ENCODE results near the gene TMEM11.
"Not testable (repeated sequence)": the region's sequence is repeated elsewhere in the genome, so short reads cannot be mapped to it uniquely, and the experiment has no call there.

Gene TMEM11

GRCh38 chr17:21231533-21231932, 17.6 kb upstream of the TMEM11 start:
- no peak for TF ChIP-seq CTCF (IDR thresholded peaks at IDR 0.05; ENCODE audit: low read depth, low read length, missing control alignments)
- no peak for DNase-seq (ENCODE audit: low read depth)
- no peak overlapping the region for H3K4me3 ChIP-seq (ENCODE audit: low read depth, low read length)

GRCh38 chr17:21228845-21229244, 14.9 kb upstream of the TMEM11 start:
- no peak overlapping the region for H3K4me3 ChIP-seq (ENCODE audit: low read depth, low read length)
- TF ChIP-seq CTCF (IDR thresholded peaks at IDR 0.05; ENCODE audit: low read depth, low read length, missing control alignments), result no peak
- no peak for DNase-seq (ENCODE audit: low read depth)

GRCh38 chr17:21228111-21228510, 14.2 kb upstream of the TMEM11 start:
- H3K4me3 ChIP-seq (ENCODE audit: low read depth, low read length), result no peak overlapping the region
- DNase-seq (ENCODE audit: low read depth), result no peak
- TF ChIP-seq CTCF (IDR thresholded peaks at IDR 0.05; ENCODE audit: low read depth, low read length, missing control alignments), result no peak

GRCh38 chr17:21227277-21227676, 13.3 kb upstream of the TMEM11 start:
- not testable (repeated sequence) for DNase-seq (ENCODE audit: low read depth); H3K4me3 ChIP-seq (ENCODE audit: low read depth, low read length)

GRCh38 chr17:21223086-21223485, 9.1 kb upstream of the TMEM11 start:
- no peak overlapping the region for H3K4me3 ChIP-seq (ENCODE audit: low read depth, low read length)
- no peak for DNase-seq (ENCODE audit: low read depth)
- no peak for TF ChIP-seq CTCF (IDR thresholded peaks at IDR 0.05; ENCODE audit: low read depth, low read length, missing control alignments)

- no peak overlapping the region for H3K4me3 ChIP-seq (ENCODE audit: low read depth, low read length)
- no peak for DNase-seq (ENCODE audit: low read depth)
- TF ChIP-seq CTCF (IDR thresholded peaks at IDR 0.05; ENCODE audit: low read depth, low read length, missing control alignments), result no peak
Observed at GRCh38 chr17:21218831-21219380, 4.9 kb upstream of the TMEM11 start.

- DNase-seq (ENCODE audit: low read depth), result no peak
- H3K4me3 ChIP-seq (ENCODE audit: low read depth, low read length), result no peak overlapping the region
- no peak for TF ChIP-seq CTCF (IDR thresholded peaks at IDR 0.05; ENCODE audit: low read depth, low read length, missing control alignments)
Observed at GRCh38 chr17:21218101-21218500, 4.1 kb upstream of the TMEM11 start.
